ENCODE measurements around the gene OBSCN.
A peak's percentile ranks its signal among the peaks of the same experiment; 100 is the strongest.

OBSCN gene

DNA sequence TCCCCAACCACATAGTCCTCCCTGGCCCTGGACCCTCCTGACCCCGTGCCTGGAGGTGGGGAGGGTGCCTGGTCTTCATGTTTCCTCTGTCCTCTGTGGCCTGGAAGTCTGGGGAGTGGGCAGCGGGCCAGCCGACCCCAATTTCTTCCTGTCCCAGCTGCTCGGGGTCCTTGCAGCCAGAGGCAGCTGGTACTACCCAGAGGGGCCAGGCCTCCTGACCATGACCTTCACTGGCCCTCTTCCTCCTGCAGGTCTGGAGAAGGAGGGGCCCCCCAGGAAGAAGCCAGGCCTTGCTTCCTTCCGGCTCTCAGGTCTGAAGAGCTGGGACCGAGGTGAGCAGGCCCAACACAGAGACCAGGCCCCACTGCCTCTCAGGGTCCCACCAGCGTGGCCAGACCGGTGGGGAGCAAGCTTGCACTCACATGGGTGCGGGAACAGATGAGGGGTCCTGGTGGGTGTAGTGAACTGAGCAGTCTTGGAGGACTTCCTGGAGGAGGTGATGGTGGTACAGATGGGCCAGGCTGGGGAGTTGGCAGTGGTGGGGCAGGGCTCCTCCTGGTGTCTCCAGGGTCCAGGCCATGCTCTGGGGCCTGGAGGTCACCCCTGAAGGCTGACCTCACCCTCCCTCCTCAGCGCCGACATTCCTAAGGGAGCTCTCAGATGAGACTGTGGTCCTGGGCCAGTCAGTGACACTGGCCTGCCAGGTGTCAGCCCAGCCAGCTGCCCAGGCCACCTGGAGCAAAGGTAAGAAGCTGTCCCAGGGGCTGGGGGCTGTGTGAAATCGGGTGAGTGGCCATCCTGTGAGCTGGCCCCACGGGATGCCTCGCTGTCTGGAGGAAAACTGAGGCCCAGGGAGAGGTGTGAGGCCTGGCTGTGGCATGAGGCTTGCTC lies 166.1 kb downstream of the OBSCN start:
- no peak for DNase-seq

DNA sequence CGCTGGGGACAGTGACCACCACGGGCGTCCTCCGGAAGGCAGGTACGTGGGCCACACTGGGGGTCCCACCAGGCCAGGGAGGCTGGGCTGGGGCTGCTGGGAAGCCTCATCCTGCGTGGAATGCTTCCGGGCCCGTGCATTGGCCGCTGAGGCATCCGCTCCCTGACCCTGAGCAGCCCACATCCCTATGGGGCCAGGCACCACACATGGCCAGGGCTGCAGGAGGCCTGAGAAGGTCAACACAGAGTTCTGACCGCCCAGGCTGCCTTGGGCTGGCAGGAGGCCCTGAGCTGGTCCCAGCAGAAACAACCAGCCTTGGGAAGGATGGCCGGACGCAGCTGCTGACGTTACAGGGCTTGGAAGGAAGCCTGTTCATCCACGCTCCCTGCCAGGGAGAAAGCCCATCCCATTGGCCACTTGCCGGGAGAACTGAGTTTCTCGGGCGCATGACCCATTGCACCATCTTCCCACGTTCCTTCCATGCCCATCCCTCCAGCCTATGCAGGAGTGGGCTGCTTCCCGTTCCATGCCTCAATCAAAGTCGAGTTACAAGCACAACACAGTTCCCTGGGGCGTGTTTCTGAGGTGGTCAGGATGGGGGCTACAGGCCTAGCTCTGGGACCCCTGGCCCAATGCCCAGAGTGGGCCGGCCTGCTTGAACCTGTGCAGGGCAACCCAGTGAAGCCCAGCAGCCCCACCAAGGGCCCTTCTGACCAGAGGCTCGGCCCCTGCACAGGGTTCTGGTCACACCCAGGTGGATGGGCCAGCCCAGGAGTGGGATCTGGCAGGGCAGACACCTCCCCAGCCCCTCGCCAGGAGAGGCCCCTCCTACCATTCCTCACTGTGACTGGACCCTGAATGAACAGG lies 167.1 kb downstream of the OBSCN start:
- no peak for DNase-seq

DNA sequence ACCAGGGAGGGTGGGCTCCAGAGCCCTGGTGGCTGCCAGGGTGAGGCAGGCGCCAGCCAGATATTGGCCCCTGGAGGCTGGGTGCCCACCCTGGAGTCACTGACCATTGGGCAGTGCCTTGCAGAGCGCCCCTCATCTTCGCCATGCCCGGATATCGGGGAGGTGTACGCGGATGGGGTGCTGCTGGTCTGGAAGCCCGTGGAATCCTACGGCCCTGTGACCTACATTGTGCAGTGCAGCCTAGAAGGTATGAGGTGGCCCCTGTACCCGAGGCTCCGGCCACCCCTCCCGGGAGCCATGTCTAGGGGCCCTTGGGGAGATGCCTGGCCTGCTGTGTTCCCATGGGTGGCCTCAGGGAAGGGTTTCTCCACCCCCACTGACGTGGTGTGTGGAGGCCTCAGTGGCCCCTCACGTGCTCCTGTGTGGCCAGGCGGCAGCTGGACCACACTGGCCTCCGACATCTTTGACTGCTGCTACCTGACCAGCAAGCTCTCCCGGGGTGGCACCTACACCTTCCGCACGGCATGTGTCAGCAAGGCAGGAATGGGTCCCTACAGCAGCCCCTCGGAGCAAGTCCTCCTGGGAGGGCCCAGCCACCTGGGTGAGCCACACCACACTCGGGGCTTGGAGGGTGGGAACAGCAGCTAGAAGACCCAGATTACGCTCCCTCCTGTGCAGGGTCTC lies 167.9 kb downstream of the OBSCN start:
- DNase-seq = no peak

DNA sequence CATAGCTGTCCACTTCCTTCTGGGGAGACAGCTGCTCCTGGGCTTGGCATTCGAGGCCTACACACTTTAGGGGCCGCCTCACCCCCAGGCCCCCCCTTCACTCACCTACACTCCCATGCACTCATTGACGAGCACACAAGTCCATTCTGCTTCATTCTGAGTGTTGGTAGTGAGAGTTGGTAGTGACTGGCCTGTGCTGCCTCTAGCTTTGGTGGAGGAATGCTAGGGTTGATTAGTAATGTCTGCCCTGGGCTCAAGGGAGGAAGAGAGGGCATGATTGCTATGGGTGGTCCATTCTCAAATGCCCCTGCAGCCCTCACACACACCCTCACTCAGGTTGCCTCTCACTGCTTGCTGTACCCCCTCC lies 168.4 kb downstream of the OBSCN start:
- no peak for DNase-seq

DNA sequence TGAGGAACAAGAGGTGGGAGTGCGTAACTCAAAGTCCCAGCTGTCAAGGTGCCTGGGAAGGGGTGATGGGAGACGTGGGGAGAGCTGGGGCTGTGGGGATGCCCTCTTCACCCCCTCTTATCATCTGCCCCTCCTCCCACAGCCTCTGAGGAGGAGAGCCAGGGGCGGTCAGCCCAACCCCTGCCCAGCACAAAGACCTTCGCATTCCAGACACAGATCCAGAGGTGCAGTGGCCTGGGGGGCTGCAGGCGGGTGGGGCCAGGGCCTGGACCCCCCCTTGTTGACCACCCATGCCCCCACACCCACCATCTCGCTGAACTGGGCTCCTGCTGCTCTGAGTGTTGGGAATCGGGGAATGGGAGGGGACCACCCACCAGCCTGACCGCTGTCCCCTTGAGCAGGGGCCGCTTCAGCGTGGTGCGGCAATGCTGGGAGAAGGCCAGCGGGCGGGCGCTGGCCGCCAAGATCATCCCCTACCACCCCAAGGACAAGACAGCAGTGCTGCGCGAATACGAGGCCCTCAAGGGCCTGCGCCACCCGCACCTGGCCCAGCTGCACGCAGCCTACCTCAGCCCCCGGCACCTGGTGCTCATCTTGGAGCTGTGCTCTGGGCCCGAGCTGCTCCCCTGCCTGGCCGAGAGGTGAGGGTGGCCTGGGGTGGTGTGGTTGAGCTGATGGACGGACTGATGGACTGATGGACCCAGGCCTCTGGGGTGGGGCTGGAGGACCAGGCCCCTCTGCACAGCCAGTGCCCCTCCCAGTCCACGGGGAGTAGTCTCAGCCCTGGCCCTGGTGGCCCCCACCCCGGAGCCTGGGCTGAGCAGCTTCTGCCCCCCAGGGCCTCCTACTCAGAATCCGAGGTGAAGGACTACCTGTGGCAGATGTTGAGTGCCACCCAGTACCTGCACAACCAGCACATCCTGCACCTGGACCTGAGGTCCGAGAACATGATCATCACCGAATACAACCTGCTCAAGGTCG lies 169.1 kb downstream of the OBSCN start:
- DNase-seq = no peak

DNA sequence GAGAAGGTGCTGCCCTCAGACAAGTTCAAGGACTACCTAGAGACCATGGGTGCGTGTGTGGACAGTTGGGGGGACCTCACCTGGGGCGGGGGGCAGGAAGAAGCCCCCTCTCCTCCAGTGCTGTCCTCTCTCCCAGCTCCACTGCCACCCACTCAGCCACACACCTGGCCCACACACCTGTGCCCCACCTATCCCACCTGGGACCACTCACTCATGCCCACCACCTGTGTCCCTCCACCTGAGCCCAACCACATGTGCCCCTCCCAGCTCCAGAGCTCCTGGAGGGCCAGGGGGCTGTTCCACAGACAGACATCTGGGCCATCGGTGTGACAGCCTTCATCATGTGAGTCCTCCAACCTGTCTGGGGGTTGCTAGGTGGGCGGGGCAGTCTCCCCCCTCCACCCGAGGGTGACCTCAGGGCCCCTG lies 169.8 kb downstream of the OBSCN start:
- no peak for DNase-seq

DNA sequence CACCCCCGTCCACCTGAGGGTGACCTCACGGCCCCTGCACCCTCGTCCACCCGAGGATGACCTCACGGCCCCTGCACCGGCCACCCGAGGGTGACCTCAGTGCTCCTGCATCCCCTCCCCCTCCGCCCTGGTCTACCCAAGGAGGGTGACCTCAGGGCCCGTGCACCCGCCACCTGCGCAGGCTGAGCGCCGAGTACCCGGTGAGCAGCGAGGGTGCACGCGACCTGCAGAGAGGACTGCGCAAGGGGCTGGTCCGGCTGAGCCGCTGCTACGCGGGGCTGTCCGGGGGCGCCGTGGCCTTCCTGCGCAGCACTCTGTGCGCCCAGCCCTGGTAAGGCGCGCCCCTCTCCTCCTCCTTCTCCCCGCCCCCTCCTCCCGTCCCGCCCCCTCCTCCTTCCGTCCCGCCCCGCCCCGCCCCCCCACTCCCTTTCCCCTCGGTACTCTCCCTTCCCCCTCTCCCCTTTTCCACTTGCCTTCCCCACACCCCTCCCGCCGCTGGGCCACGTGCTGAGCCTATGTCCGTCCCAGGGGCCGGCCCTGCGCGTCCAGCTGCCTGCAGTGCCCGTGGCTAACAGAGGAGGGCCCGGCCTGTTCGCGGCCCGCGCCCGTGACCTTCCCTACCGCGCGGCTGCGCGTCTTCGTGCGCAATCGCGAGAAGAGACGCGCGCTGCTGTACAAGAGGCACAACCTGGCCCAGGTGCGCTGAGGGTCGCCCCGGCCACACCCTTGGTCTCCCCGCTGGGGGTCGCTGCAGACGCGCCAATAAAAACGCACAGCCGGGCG lies 170.4 kb downstream of the OBSCN start:
- peak; percentile 34 for DNase-seq

DNA sequence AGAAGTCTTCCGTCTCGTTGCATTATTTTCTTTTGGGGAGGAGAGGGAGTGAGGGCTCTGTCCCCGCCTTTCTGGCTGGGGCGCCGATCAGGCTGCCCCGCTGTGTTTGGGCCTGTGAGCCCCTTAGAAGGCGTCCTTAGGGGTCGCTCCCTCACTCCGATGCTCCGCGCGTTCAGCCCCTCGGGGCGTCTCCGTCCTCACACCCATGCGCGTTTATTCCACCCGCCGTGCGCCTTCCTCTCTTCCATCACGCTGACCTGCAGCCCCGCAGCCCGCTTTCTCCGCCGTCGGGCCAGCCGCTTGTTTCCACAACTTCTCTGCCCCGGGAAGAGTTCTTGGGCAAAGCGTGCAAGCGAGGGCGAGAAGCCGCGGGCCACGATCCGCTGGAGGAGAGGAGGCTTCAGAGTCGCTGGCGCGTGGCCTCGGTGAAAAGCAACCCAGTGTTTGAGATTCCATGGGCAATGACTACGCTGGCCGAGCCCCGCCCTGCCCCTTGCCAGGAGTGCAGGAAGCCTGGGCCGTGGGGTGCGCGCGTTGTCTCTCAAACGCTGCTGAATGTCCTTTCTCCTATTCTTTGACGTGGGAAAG lies 171.1 kb downstream of the OBSCN start:
- no peak for DNase-seq

DNA sequence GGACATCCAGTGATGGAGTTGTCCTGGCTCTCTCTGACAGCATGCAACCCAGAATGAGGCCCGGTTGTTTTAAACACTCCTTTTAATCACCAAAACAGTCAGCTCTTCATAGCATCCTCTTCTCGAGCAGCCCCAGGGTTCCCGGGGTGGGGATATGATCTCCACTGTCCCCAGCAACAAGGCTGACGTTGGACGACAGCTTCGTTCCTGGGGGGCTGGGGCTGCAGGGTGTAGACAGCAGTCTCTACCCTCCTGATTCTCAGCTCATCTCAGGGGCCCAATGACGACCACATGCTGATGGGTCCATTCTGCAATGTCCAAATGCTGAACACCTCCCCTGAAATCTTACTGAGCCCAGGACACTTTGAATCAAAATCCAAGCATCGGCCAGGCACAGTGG lies 171.8 kb downstream of the OBSCN start:
- DNase-seq = no peak

DNA sequence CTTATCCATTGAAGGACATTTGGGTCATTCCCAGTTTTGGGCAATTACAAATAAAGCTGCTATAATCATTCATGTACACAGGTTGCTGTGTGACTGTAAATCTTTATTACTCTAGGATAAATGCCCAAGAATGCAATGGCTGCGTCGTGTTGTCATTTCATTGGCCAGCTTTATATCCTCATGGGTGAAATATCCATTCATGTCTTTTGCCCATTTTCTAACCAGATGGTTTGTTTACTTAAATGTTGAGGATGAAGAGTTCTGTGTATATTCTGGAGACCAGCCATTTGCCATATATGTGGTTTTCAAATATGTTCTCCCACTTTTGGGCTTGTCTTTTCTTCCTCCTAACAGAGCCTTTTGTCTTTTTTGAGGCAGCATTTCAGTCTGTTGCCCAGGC lies 173.5 kb downstream of the OBSCN start:
- no peak for DNase-seq

DNA sequence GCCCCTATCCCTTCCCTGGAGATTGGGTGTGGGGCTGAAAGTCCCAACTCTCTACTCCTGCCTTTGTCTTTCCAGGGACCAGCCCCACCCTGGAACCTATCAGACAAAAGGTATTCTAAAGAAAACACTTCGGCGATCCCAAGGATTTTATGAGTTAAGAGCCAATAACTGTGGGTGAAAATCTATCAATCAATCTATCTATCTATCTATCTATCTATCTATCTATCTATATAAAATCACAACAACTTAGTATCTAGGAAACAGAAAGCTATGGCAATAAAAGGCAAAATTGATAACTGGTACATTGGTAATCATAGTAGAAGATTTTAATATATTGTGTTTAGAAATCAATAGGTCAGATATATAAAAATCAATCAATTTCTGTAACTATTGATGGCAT lies 175.9 kb downstream of the OBSCN start:
- no peak for DNase-seq

DNA sequence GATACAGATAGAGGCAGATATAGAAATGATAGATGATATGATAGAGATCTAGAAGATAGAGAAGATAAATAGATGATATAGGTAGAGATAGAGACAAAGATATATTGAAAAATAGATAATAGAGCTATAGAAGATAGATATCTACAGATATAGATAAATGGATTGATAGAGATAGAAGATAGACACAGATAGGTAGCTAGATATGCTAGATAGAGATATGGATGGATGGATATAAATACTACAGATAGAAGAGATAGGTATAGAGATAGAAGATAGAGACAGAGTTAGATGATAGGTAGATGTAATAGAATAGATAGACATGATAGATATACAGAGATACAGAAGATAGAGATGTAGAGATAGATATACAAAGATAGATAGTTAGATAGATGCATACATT lies 177.4 kb downstream of the OBSCN start:
- DNase-seq = no peak

DNA sequence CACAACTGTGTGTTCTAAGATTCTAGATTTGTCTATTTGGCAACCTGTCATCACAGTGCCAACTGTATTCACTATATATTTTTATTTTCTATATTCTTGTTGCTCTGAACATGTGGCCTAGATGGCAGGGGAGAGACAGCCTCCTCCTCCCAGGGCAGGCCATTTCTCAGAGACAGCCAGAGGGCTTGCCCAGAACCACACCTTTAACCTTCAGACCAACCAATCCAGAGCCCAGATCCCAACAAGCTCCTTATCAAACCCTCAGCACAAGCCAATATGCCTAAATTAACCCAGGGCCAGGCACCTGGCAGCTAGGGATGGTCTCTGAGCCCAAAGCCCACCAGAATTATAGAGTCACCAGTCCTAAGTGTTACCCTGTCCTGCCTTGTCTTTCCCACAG lies 179.5 kb downstream of the OBSCN start:
- DNase-seq = no peak

DNA sequence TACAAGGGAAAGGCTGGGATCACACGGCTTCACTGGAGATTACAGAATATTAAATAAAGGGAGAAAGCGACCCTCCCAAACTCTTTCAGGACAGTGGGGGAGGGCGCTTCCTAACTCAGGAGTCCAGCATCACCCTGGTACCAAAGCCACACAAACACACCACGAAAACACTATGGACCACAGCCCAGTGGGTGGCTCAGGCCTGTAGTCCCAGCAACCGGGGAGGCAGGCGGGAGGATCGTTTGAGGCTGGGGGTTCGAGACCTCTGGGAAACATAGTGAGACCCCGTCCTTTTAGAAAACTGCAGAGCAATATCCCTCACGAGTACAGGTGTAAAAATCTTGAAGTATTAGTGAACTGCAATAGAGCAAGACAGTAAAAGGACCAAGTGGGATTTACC lies 182.8 kb downstream of the OBSCN start:
- DNase-seq = no peak

DNA sequence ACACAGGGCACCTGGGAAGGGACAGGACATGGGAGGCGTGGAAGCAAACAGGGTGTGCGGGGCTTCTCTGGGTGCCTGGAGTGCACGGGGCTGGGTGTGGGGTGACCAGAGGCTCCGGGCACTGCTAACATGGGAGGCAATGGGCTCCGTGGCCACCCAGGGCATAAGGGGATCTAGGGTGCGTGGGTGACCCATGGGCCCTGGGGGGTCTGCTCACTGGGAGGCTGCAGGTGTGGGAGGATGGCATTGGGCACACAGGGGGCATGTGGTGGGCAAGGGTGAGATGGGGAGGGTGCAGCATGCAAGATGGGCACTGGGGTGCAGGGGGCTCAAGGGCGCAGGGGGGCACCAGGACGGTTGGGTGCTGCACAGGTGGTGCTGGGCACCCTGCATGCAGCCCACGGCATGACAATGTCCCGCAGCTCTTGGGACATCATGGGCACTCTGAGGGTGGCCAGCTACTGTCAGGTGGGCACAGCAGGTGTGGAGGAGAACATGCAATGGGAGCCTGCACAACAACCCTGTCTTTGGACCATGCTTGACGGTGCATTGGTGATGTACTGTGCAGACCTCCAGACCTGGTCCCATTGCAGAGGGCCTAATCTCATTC lies 183.7 kb downstream of the OBSCN start:
- DNase-seq = no peak

DNA sequence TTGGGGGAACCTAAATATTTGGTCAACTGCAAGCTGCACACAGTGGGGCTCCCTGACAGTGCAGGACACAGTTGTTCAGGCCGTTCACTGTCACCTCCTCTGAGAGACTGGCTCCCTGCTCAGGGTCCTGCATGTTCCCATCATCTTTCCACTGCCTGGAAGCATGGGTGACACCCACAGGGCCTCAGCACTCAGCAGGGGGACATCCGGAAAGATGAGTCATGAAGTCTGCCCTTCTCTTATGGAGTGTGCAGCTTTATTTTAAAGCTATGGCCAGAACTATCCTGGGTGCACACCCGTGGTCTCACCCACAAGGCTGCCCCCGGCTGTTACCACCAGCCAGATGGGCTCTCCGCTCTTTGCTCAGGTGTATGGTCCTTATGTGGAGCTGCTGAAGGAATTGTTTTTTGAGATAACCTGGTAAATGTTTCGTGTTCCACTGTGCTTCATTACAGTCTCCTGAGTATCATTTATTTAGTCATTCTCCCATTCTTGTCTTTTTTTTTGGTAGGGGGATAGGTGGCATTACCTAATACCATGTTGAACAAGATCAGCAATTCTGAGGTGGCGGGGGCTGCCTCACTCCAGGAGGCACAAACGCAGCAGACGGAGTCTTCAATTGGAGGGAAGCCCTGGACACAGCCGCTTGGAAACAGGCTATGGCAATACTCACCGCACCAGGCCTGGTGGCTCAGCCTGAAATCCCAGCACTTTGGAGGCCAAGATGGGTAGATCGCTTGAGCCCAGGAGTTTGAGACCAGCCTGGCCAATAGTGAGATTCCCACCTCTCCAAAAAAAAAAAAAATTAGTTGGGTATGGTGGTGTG lies 184.5 kb downstream of the OBSCN start:
- DNase-seq = no peak

DNA sequence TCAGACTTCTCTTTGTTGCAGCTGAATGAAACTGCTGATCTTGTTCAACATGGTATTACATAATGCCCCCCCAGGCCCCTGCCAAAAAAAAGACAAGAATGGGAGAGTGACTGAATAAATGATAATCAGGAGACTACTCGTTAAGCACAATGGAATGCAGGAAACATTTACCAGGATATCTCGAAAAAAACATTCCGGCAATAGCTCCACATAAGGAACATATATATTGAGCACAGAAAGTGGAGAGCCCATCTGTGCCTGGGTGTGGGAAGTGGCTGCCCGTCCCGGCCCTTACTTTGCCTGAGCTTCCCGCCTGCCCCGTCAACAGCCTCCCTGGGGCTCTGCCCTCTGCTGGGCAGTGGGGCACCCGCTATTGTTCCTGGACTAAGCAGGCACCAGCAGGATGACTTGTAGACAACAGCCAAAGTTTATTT lies 185.4 kb downstream of the OBSCN start:
- no peak for DNase-seq

DNA sequence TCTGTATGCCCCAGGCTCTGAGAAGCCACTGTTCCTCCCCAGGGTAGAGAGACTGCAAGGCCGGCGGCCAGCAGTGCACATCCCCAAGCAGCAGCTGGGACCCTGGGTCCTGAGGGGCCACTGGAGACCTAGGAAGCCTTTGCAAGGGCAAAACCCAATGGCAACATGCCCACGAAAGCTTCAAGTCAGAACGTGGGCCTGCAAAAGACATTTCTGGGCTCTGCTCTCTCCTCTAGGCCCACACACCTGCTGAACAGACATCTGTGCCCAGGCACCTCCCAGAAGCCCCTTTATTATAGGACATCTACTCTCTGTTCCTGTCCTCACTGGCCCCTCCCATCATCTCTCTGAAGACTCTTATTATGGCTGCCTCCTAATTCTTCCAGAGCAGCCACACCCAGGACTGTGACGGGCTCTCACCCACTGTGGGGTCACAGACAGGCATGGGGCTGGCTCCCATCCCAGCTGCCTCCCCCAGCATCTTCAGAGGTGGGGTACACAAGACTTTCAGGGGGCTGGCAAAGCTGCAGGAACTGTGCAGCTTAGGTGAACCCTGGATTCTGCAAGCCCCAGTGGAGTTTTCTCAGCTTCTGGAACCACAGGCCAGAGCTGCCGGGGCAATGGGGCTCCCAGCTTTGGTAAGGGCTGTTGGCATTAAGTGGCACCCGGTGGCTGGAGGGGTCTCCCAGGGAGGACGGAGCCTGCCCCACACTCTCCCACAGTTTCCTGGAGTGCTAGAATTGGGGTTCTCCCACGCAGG lies 186.1 kb downstream of the OBSCN start:
- DNase-seq = no peak

Data from activated effector memory CD4-positive, alpha-beta T cell treated with Interleukin-2 at 50 U/mL for 16 hours (primary cell).